Measurements from ENCODE around the gene APOBEC3B.

- TF ChIP-seq CTCF (conservative IDR thresholded peaks at IDR 0.05) (no peak), ZFX (IDR thresholded peaks at IDR 0.05) (no peak)
Observed at GRCh38 chr22:38952281-38952993, 29.7 kb upstream of the APOBEC3B start.

Data from C4-2B (cell line).